SH-SY5Y (cell line): ENCODE measurements around the gene GPR17.

Experiments used
- GATA2 ChIP-seq: IDR thresholded peaks from 2 replicates; pipeline ENCODE4 v1.6.1; 2011; ENCODE audit warnings: mild to moderate bottlenecking, low read depth, low read length
- GATA3 ChIP-seq: IDR thresholded peaks from 2 replicates; pipeline ENCODE4 v1.6.1; 2011; ENCODE audit warnings: low read depth, mild to moderate bottlenecking, low read length, moderate library complexity

DNA sequence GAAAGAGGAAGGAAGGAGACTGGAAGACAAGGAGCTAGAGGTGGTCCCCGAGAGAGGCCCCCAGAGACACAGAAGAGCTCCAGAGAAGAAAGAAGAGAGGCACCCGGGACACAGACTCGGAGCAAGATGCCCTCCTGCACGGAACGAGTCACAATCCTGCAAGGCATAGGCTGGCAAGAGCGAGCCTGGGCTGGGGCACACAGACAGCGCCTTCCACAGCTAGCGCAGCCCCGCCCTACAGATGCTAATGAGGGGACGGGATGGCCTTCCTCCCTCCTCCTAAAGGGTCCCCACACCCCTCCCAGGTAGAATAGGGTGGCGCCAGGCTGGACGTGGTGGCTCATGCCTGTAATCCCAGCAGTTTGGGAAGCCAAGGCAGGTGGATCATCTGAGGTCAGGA, 19.8 kb upstream of the GPR17 start:
- TF ChIP-seq GATA2 = no peak
- TF ChIP-seq GATA3 = no peak
